IMR-90 (cell line): ENCODE data around the gene PROB1. TPM values are rescaled to one million over a fixed set of nuclear protein-coding genes. Genes with fewer than 3 reads are reported as not detected.

Source experiments
- ATAC-seq: fragments of 200-7000 bp; cut with Tn5 transposase; 2 replicates; pipeline ENCODE4 v1.9.1; 2020; ENCODE audit warnings: low read depth, mild to moderate bottlenecking, moderate library complexity
- BruUV-seq: library from RNA; stranded (reverse); fragments of 400-500 nt; replicated peaks from 2 replicates; lab custom pipeline; 2021; lab: Mats Ljungman, UMichigan
- CTCF ChIA-PET: fragments of 300-600 bp; formaldehyde crosslinking; extraction: SDS; loops from one replicate; lab custom pipeline; 2021; ENCODE audit warnings: antibody characterized with exemption; lab: Yijun Ruan, JAX
- POLR2A ChIA-PET: fragments of 300-600 bp; sonication (Branson Sonifier 250); formaldehyde crosslinking; loops from one replicate; lab custom pipeline; 2022; ENCODE audit warnings: antibody characterized with exemption; ENCODE audit not compliant: unreplicated experiment; lab: Charles Lee
- DNase-seq: peaks from one replicate; pipeline ENCODE4 v3.0.0; 2013
- H2AFZ ChIP-seq: replicated peaks from 2 replicates; pipeline ENCODE3; 2013; ENCODE audit warnings: low read length, mild to moderate bottlenecking; ENCODE audit not compliant: poor library complexity
- H2AK5ac ChIP-seq: 2 replicates; pipeline ENCODE4 v1.6.1; 2013; ENCODE audit warnings: low read depth, low read length, inconsistent platforms
- H2AK9ac ChIP-seq: replicated peaks from 2 replicates; pipeline ENCODE3; 2013; ENCODE audit warnings: mild to moderate bottlenecking, low read depth, low read length, moderate library complexity; ENCODE audit not compliant: poor library complexity
- H2BK120ac ChIP-seq: 2 replicates; pipeline ENCODE4 v1.6.1; 2013; ENCODE audit warnings: low read depth, low read length, inconsistent platforms
- H2BK15ac ChIP-seq: 3 replicates; pipeline ENCODE4 v1.6.1; 2013; ENCODE audit warnings: low read depth, low read length, inconsistent platforms
- H2BK20ac ChIP-seq: 2 replicates; pipeline ENCODE4 v1.6.1; 2013; ENCODE audit warnings: low read depth, mild to moderate bottlenecking, inconsistent platforms, low read length, moderate library complexity
- H2BK5ac ChIP-seq: 2 replicates; pipeline ENCODE4 v1.6.1; 2013; ENCODE audit warnings: mild to moderate bottlenecking, low read depth, low read length, inconsistent platforms; ENCODE audit not compliant: poor library complexity, severe bottlenecking
- H3K14ac ChIP-seq: replicated peaks from 2 replicates; pipeline ENCODE4 v1.6.1; 2013; ENCODE audit warnings: low read depth, low read length, inconsistent platforms
- H3K18ac ChIP-seq: 2 replicates; pipeline ENCODE4 v1.6.1; 2013; ENCODE audit warnings: low read depth, low read length, control low read depth
- H3K23ac ChIP-seq: 2 replicates; pipeline ENCODE4 v1.6.1; 2013; ENCODE audit warnings: low read depth, low read length, inconsistent platforms
- H3K27ac ChIP-seq: 2 replicates; pipeline ENCODE4 v1.5.1; 2013; ENCODE audit warnings: mild to moderate bottlenecking, control low read depth, low read length; ENCODE audit not compliant: insufficient read depth
- H3K27me3 ChIP-seq: 2 replicates; pipeline ENCODE4 v1.6.1; 2013; ENCODE audit warnings: low read length; ENCODE audit not compliant: control insufficient read depth, insufficient read depth
- H3K36me3 ChIP-seq: 2 replicates; pipeline ENCODE4 v1.6.1; 2013; ENCODE audit warnings: low read length, mixed read lengths; ENCODE audit not compliant: control insufficient read depth, insufficient read depth
- H3K4ac ChIP-seq: 2 replicates; pipeline ENCODE4 v1.6.1; 2013; ENCODE audit warnings: low read depth, low read length, inconsistent platforms
- H3K4me1 ChIP-seq: 2 replicates; pipeline ENCODE4 v1.6.1; 2013; ENCODE audit warnings: low read length, mixed read lengths; ENCODE audit not compliant: control insufficient read depth, insufficient read depth
- H3K4me2 ChIP-seq: 2 replicates; pipeline ENCODE4 v1.6.1; 2013; ENCODE audit warnings: low read depth, mild to moderate bottlenecking, control low read depth, low read length, moderate library complexity
- H3K4me3 ChIP-seq: 2 replicates; pipeline ENCODE4 v1.5.1; 2013; ENCODE audit warnings: low read depth, mild to moderate bottlenecking, control low read depth, low read length, moderate library complexity; ENCODE audit not compliant: insufficient read depth
- H3K56ac ChIP-seq: 2 replicates; pipeline ENCODE4 v1.6.1; 2013; ENCODE audit warnings: low read length, inconsistent platforms; ENCODE audit not compliant: insufficient read depth; ENCODE audit errors: extremely low read depth
- H3K79me1 ChIP-seq, 2 experiments: 2 replicates each; pipeline ENCODE4 v1.6.1; 2013; ENCODE audit warnings: low read length in 2 of 2, inconsistent platforms in 1 of 2, low read depth in 1 of 2
- H3K9ac ChIP-seq: 2 replicates; pipeline ENCODE4 v1.6.1; 2013; ENCODE audit warnings: low read depth, low read length, control low read depth
- H3K9me1 ChIP-seq: 2 replicates; pipeline ENCODE4 v1.6.1; 2013; ENCODE audit warnings: low read length, inconsistent platforms; ENCODE audit not compliant: insufficient read depth
- H3K9me3 ChIP-seq: 2 replicates; pipeline ENCODE4 v1.6.1; 2013; ENCODE audit warnings: low read length; ENCODE audit not compliant: control insufficient read depth, insufficient read depth
- H4K20me1 ChIP-seq: 2 replicates; pipeline ENCODE4 v1.6.1; 2013; ENCODE audit warnings: low read length, inconsistent platforms; ENCODE audit not compliant: insufficient read depth
- H4K5ac ChIP-seq: 2 replicates; pipeline ENCODE4 v1.6.1; 2013; ENCODE audit warnings: mild to moderate bottlenecking, low read depth, low read length, control low read depth
- H4K8ac ChIP-seq, 2 experiments: 2 replicates each; pipeline ENCODE4 v1.6.1; 2013; ENCODE audit warnings: low read depth in 2 of 2, low read length in 2 of 2, control low read depth in 1 of 2, inconsistent platforms in 1 of 2
- H4K91ac ChIP-seq: 2 replicates; pipeline ENCODE4 v1.6.1; 2013; ENCODE audit warnings: low read depth, low read length, inconsistent platforms; ENCODE audit not compliant: insufficient read depth
- BHLHE40 ChIP-seq: fragments of 150-350 bp; IDR thresholded peaks from 2 replicates; pipeline ENCODE4 v1.6.1; 2016; ENCODE audit warnings: mild to moderate bottlenecking, low read depth, low read length
- CEBPB ChIP-seq: IDR thresholded peaks from 2 replicates; pipeline ENCODE4 v1.6.1; 2012; ENCODE audit warnings: low read depth, low read length, improper control_type of control experiment
- CHD1 ChIP-seq: IDR thresholded peaks from 2 replicates; pipeline ENCODE4 v1.6.1; 2012; ENCODE audit warnings: low read depth, low read length, improper control_type of control experiment
- ELK1 ChIP-seq: fragments of 150-350 bp; IDR thresholded peaks from 2 replicates; pipeline ENCODE4 v1.6.1; 2016; ENCODE audit warnings: low read depth, mild to moderate bottlenecking, low read length, moderate library complexity, borderline replicate concordance
- MAFK ChIP-seq: IDR thresholded peaks from 2 replicates; pipeline ENCODE4 v1.6.1; 2012; ENCODE audit warnings: low read depth, low read length, improper control_type of control experiment
- MAZ ChIP-seq: IDR thresholded peaks from 2 replicates; pipeline ENCODE4 v1.6.1; 2012; ENCODE audit warnings: low read depth, mild to moderate bottlenecking, low read length, improper control_type of control experiment, moderate library complexity, borderline replicate concordance
- MXI1 ChIP-seq: IDR thresholded peaks from 2 replicates; pipeline ENCODE4 v1.6.1; 2012; ENCODE audit warnings: low read depth, mild to moderate bottlenecking, low read length, moderate library complexity, borderline replicate concordance
- NFE2L2 ChIP-seq: fragments of 150-350 bp; IDR thresholded peaks from 2 replicates; pipeline ENCODE4 v1.6.1; 2016; ENCODE audit warnings: low read depth, mild to moderate bottlenecking, low read length
- POLR2A ChIP-seq: IDR thresholded peaks from 2 replicates; pipeline ENCODE4 v1.6.1; 2012; ENCODE audit warnings: mild to moderate bottlenecking, low read depth, low read length
- RCOR1 ChIP-seq: IDR thresholded peaks from 2 replicates; pipeline ENCODE4 v1.6.1; 2012; ENCODE audit warnings: mild to moderate bottlenecking, low read length, improper control_type of control experiment; ENCODE audit not compliant: insufficient replicate concordance
- RFX5 ChIP-seq: IDR thresholded peaks from 2 replicates; pipeline ENCODE4 v1.8.0; 2012; ENCODE audit warnings: low read depth, mild to moderate bottlenecking, low read length, moderate library complexity
- SMC3 ChIP-seq: fragments of 150-350 bp; IDR thresholded peaks from 2 replicates; pipeline ENCODE4 v1.6.1; 2016; ENCODE audit warnings: low read depth, mild to moderate bottlenecking, antibody characterized with exemption, low read length, moderate library complexity
- USF2 ChIP-seq: fragments of 150-350 bp; IDR thresholded peaks from 2 replicates; pipeline ENCODE4 v1.6.1; 2017; ENCODE audit warnings: mild to moderate bottlenecking, antibody characterized with exemption, low read length, low read depth
- WGBS, 2 experiments: methylation state at CpG; one replicate each; pipeline versions ENCODE4 v1.1.5 to v1.1.7; 2013; ENCODE audit warnings: missing lambda C conversion rate in 2 of 2; ENCODE audit not compliant: insufficient read length in 1 of 2; ENCODE audit errors: extremely low coverage in 2 of 2; 5-methylcytosine and 5-hydroxymethylcytosine counted together
- dilution Hi-C: fragments of 300-500 bp; cut with HindIII; formaldehyde crosslinking; loops from one replicate; pipeline ENCODE4 v1.14.3; 2018; ENCODE audit warnings: low sequenced_read_pairs; ENCODE audit not compliant: unreplicated experiment
- in situ Hi-C: fragments of 300-500 bp; cut with MboI; formaldehyde crosslinking; loops from 3 replicates; pipeline ENCODE4 v1.14.3; 2019; ENCODE audit warnings: low sequenced_read_pairs, inconsistent platforms, mixed read lengths
- intact Hi-C: fragments of 100-400 bp; cut with micrococcal nuclease; formaldehyde crosslinking; loops from 2 replicates; pipeline ENCODE4 v1.10.0; 2022
- polyA plus RNA-seq, 3 experiments: library from polyadenylated mRNA; depleted of rRNA; stranded (reverse); fragments of >200 nt; gene quantifications; 2 replicates each; pipeline ENCODE4 v1.2.3, GENCODE V29; 2012; ENCODE audit warnings: low replicate concordance in 1 of 3
- total RNA-seq: library from RNA; depleted of rRNA; stranded (reverse); fragments of >200 nt; gene quantifications from 2 replicates; pipeline ENCODE4 v1.2.3, GENCODE V29; 2012

The PROB1 gene
- total and polyA plus RNA-seq, 2 of the 4 experiments (the other 2 are of a cell fraction), result under 0.01 to 0.38 TPM

- Histone ChIP-seq H2BK20ac (no peak overlapping the region), H3K18ac (no peak overlapping the region), H3K4me2 (no peak overlapping the region), H3K4me1 (peaks cover 3% of the 10 kb centered on the region; the same call in 1 of the 2 replicates), H2BK5ac (no peak overlapping the region), H3K27me3 (no peaks in the 10 kb centered on the region), H3K9ac (no peak overlapping the region), H3K23ac (no peak overlapping the region), H2AK9ac (no peak overlapping the region), H3K79me1 (no peaks in the 10 kb centered on the region), H3K36me3 (peaks cover 8% of the 10 kb centered on the region; the same call in 1 of the 2 replicates), H3K4ac (no peak overlapping the region), H4K91ac (no peak overlapping the region), H2BK15ac (no peak overlapping the region), H3K27ac (no peak overlapping the region), H3K9me3 (no peaks in the 10 kb centered on the region), H4K20me1 (no peaks in the 10 kb centered on the region), H2AK5ac (no peak overlapping the region), H2BK120ac (no peak overlapping the region), H3K56ac (no peak overlapping the region), H4K5ac (no peak overlapping the region), H3K4me3 (no peak overlapping the region), H4K8ac (no peak overlapping the region), H3K14ac (no peak overlapping the region), H3K9me1 (peaks cover 4% of the 10 kb centered on the region; the same call in 1 of the 2 replicates), H2AFZ (no peak overlapping the region)
- POLR2A ChIA-PET, result no interaction called here
- TF ChIP-seq USF2 (no peak), SMC3 (no peak), NFE2L2 (no peak), CEBPB (no peak), CHD1 (no peak), BHLHE40 (no peak), MXI1 (no peak), ELK1 (no peak), RCOR1 (no peak), MAZ (no peak), MAFK (no peak), RFX5 (no peak), POLR2A (no peak)
- no peak for ATAC-seq
- in situ Hi-C loops, result no loop called here
- intact Hi-C loops, result no loop called here
- CTCF ChIA-PET, result no interaction called here
- no TSS peak for BruUV-seq
- dilution Hi-C loops, result no loop called here
- 93% methylated on average over 10 of the region's 15 CpGs; no CpG with 5 or more reads in 1 of the 2 experiments for WGBS, 2 experiments
- DNase-seq, result no peak
These were observed 15.1 kb downstream of the PROB1 start for GRCh38 chr5:139379626-139380449.
